Thoracic aorta (tissue), 2 donors: ENCODE measurements around the gene CALHM5. TPM values are rescaled to one million over a fixed set of nuclear protein-coding genes. Genes with fewer than 3 reads are reported as not detected.

Experiments used
- ATAC-seq: fragments of 150-250 bp; one replicate; pipeline ENCODE4 v1.8.0; 2017; ENCODE audit warnings: low read depth; ENCODE audit not compliant: insufficient number of reproducible peaks, low FRiP score
- DNase-seq: peaks from one replicate; pipeline ENCODE4 v3.0.0-alpha.2; 2020; ENCODE audit warnings: low spot score
- H3K27ac ChIP-seq, 2 donors: fragments of 200-600 bp; sonication (generic); 1 replicate in 1 of 2; 2 replicates in 1 of 2; pipeline ENCODE4 v1.5.1; 2016; ENCODE audit warnings: mild to moderate bottlenecking in 2 of 2, moderate library complexity in 2 of 2
- H3K27me3 ChIP-seq: fragments of 200-600 bp; sonication (generic); replicated peaks from 2 replicates; pipeline ENCODE4 v1.6.0; 2016; ENCODE audit warnings: mild to moderate bottlenecking; ENCODE audit not compliant: insufficient read depth
- H3K36me3 ChIP-seq: fragments of 200-600 bp; sonication (generic); one replicate; pipeline ENCODE4 v1.5.1; 2016
- H3K4me1 ChIP-seq, 2 donors: fragments of 200-600 bp; sonication (generic); 1 replicate in 1 of 2; 2 replicates in 1 of 2; pipeline versions ENCODE4 v1.5.1 to v1.6.0; 2016; ENCODE audit warnings: low read depth in 2 of 2, mild to moderate bottlenecking in 1 of 2; ENCODE audit not compliant: control insufficient read depth in 1 of 2
- H3K4me3 ChIP-seq: fragments of 200-600 bp; sonication (generic); 2 replicates; pipeline ENCODE4 v1.5.1; 2016; ENCODE audit warnings: mild to moderate bottlenecking
- H3K9me3 ChIP-seq: fragments of 200-600 bp; sonication (generic); 2 replicates; pipeline ENCODE4 v1.5.1; 2016
- total RNA-seq, 2 donors: library from RNA; depleted of rRNA; stranded (reverse); fragments of >200 nt; gene quantifications; one replicate each; pipeline versions ENCODE4 v1.1.0 to v1.2.3, GENCODE V29; 2016
- TF ChIP-seq, protein P1 (sequence below): fragments of 200-600 bp; sonication (generic); IDR thresholded peaks from one replicate; pipeline ENCODE4 v1.5.1; 2019; ENCODE audit warnings: antibody characterized with exemption

The CALHM5 gene
- total RNA-seq, 2 donors from 2014 or later = 14.0 to 16.7 TPM

DNA sequence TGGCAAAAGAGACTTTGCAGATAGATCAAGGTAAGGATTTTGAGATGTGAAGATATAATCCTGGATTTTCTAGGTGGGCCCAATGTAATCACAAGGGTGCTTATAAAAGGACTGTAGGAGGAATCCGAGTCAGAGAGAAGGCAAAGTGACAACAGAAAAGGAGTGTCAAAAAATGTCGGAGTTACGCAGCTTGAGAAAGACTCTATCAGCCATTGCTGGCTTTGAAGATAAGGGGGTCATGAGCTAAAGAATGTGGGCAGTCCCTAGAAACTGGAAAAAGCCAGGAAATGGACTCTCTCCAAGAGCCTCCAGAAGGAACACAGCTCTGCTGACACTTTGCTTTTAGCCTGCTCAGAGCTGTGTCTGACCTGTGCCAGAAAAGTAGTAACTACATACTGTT lies 51.2 kb downstream of the CALHM5 start:
- TF ChIP-seq, protein P1, sequence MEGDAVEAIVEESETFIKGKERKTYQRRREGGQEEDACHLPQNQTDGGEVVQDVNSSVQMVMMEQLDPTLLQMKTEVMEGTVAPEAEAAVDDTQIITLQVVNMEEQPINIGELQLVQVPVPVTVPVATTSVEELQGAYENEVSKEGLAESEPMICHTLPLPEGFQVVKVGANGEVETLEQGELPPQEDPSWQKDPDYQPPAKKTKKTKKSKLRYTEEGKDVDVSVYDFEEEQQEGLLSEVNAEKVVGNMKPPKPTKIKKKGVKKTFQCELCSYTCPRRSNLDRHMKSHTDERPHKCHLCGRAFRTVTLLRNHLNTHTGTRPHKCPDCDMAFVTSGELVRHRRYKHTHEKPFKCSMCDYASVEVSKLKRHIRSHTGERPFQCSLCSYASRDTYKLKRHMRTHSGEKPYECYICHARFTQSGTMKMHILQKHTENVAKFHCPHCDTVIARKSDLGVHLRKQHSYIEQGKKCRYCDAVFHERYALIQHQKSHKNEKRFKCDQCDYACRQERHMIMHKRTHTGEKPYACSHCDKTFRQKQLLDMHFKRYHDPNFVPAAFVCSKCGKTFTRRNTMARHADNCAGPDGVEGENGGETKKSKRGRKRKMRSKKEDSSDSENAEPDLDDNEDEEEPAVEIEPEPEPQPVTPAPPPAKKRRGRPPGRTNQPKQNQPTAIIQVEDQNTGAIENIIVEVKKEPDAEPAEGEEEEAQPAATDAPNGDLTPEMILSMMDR = no peak
- H3K27ac ChIP-seq = no peak overlapping the region
- DNase-seq (no peak), ATAC-seq (no peak)
- H3K9me3 ChIP-seq = no peaks in the 10 kb centered on the region
- no peaks in the 10 kb centered on the region for H3K36me3 ChIP-seq
- no peaks in the 10 kb centered on the region for H3K27me3 ChIP-seq
- H3K4me3 ChIP-seq = no peak overlapping the region
- no peaks in the 10 kb centered on the region for H3K4me1 ChIP-seq

DNA sequence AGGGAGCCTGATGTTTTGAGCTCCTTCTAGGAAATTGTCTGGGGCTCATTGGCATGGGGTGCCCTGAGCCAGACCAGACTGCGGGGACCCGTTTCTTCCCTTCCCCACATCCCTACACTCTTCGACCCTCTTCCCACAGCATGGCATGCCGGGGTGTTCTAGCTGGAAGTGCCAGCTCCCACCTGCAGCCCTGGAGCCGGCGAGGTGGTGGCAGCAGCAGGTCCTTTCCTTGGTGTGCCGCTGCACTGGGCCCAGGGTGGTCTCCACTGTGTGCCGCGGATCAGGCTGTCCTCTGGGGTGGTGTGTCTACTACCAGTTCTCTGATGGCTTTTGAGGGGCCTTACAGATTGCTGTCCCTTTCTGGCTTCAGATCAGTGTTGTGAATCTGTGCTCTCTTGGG lies 52.4 kb downstream of the CALHM5 start:
- no peaks in the 10 kb centered on the region for H3K36me3 ChIP-seq
- ATAC-seq (no peak), DNase-seq (no peak)
- TF ChIP-seq, protein P1 = no peak
- no peaks in the 10 kb centered on the region for H3K4me1 ChIP-seq
- H3K4me3 ChIP-seq = no peak overlapping the region
- no peaks in the 10 kb centered on the region for H3K9me3 ChIP-seq
- no peak overlapping the region for H3K27ac ChIP-seq
- H3K27me3 ChIP-seq = no peaks in the 10 kb centered on the region

DNA sequence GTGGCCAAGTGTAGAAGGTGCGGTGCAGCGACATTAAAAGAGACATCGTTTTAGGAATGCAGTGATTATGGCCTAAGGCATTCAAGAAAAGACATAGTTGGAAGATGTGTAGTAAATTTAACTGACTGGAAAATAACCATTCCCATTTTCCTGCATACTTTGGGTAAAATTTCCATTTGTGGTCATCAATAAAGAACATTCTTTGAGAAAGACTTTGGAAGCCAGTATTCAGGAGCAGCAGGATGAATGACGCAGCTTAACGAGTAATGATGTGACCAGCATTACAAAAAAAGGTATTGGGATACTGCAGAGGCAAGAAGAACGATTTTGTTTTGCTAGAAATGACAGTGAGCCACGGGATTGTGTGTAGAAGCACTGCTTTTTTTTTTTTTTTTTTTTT lies 52.9 kb downstream of the CALHM5 start:
- Histone ChIP-seq H3K27me3 (no peaks in the 10 kb centered on the region), H3K4me1 (no peaks in the 10 kb centered on the region), H3K4me3 (no peak overlapping the region), H3K36me3 (no peaks in the 10 kb centered on the region), H3K9me3 (no peaks in the 10 kb centered on the region), H3K27ac (no peak overlapping the region)
- no peak for DNase-seq
- TF ChIP-seq, protein P1 = no peak
- ATAC-seq = no peak

DNA sequence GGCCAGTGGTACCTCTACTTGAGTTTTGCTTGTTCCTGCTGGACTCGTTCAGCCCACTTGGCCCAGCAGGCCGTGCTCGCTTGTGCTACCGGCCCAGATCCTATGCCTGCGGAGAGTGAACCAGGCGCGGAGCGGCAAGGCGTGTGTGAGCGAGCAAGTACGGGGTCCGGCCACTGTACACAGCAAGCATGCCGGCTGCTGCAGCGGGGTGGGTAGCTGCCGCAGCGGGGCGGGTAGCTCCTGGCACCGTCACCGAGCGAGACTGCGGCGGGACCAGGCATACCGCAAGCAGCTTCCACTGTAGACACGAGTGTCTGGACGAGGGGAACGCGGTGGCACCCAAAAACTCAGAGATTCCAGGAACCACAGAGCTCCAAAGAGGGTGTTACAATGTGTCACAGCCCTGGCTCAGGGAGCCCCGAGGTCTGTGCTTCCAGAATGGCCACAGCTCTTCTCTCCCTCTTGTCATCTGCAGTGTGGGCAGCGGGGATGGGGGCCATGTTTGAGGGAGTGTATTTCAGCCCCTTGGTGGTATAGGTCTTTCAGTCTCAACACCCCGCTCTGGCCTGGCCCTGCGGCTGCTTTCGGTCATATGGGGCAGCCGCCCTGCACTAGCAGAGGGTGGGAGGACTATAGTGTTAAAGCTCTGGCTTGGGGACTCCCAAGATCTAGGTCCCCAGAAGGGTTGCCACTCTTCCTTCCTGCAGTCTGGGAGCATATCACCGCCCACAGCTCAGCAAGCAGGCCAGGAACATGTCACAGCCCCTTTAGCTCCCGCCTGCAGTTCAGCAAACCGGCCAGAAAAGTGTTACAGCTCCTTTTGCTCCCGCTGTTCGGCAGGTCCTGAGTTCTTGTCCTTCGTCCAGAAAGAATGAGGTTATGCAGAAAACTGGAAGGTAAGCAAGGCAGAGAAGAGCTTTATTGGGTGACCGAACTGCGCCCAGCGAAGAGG lies 53.8 kb downstream of the CALHM5 start:
- H3K9me3 ChIP-seq = no peaks in the 10 kb centered on the region
- peaks cover 4 to 5% of the 10 kb centered on the region in 2 donors for H3K4me1 ChIP-seq
- peak overlapping the region; percentile 70 for H3K4me3 ChIP-seq
- DNase-seq = no peak
- H3K36me3 ChIP-seq = no peaks in the 10 kb centered on the region
- TF ChIP-seq, protein P1 = no peak
- no peak overlapping the region for H3K27ac ChIP-seq
- ATAC-seq = no peak
- H3K27me3 ChIP-seq = no peaks in the 10 kb centered on the region

DNA sequence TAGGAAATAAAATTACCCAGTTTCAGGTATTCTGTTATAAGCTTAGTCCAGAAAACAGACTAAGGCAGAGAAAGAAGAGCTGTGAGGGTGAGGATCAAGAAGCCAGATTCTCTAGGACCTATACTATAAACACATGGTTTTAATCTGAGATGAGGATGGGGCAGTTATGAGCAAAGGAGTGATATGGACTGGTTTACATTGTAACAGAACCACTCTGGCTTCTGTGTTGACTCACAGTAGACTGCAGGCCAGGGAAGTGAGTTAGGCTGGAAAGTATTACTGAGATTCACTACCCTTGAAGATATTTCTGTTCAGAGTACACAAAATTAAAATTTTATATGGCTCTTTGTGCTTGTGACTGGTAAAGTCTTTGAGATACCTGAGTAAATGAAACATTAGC lies 56.7 kb downstream of the CALHM5 start:
- no peak overlapping the region for H3K4me3 ChIP-seq
- H3K36me3 ChIP-seq = no peaks in the 10 kb centered on the region
- TF ChIP-seq, protein P1 = no peak
- ATAC-seq (no peak), DNase-seq (no peak)
- no peak overlapping the region for H3K27ac ChIP-seq
- H3K4me1 ChIP-seq = peaks cover 8 to 13% of the 10 kb centered on the region in 2 donors
- H3K9me3 ChIP-seq = no peaks in the 10 kb centered on the region
- H3K27me3 ChIP-seq = no peaks in the 10 kb centered on the region
